Amniotic stem cell (primary cell): ENCODE measurements around the gene BTG2.

Experiments
- DNase-seq: peaks from one replicate; lab custom pipeline; 2025; lab: John Stamatoyannopoulos, UW

The BTG2 gene

DNA sequence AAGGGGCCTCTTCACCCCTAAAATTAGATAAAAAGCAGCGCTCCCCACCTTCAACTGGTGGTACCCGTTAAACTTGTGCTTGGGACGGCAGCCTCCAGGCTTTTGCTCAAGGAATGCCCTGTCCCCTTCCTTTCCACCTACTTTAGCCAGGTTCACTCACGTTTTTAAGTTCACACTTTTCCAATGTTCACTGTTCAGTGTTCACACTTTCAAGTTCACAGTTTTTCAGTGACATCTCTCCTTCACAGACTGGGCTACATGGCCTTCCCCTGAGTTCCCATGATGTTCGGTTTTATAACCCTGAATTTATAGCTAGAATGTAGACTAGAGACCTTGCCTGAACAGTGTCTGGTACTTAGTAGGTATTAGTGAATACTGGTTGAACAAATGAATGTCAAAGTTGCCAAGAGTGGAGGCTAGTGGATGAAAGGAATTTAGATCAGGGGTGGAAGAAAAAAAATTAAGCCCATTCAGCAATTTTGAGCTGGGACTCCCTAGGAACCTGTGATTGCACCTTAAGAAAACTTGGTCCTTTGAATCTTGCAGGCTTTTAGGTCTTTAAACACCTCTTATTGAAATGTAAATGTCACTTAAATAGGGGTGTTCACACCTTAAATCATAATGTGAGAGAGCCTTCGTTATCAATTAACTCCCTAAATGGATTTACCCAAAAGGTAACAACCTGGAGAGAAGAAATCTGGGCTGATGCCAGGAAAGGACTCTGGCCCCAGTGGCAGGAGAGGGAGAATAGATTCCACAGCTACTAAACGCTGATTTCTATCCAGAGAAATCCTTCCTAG lies 12.3 kb downstream of the BTG2 start:
- no peak for DNase-seq

DNA sequence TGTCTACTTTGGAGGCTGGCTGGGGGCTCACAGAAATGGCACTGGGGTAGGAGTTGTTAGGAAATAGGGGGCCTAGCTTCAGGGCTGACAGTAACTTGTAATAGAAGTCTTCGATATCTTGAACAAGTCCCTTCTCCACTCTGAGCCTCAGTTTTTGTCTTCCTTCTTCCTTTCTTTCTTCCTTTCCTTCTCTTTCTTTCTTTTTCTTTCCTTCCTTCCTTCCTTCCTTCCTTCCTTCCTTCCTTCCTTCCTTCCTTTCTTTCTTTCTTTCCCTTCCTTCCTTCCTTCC lies 12.9 kb downstream of the BTG2 start:
- no peak for DNase-seq

- no peak for DNase-seq
These were observed 15.4 kb downstream of the BTG2 start for GRCh38 chr1:203320591-203321272.

DNA sequence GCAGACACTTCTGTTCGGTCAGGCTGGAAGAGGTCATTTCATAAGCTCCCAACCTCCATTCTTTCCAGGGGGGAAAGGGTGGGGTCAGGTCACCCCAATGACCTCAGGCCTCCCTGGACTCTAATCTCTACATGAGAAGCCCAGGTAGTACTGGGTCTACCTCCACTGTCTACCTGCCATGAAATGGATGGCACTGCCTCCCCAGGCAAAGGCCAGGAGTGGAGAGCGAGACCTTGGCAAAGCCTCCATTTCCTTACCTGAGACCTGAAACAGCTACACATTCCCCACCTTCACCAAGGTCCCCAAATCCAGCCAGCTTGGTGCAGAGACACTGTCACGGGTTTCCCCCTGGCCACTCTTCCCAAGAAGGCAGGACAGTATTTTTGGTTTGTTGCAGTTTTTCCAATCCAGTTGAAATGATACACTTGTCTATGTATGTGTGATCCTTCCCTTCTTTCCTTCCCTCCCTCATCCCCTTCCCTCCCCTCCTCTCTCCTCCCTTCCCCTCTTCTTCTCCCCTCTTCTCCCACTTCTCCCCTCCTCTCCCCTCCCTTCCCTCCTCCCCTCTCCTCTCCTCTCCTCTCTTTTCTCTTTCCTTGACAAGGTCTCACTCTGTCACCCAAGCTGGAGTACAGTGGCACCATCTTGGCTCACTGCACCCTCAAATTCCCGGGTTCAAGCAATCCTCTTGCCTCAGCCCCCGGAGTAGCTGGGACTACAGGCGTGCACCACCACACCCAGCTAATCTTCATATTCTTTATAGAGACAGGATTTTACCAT lies 16.1 kb downstream of the BTG2 start:
- no peak for DNase-seq

DNA sequence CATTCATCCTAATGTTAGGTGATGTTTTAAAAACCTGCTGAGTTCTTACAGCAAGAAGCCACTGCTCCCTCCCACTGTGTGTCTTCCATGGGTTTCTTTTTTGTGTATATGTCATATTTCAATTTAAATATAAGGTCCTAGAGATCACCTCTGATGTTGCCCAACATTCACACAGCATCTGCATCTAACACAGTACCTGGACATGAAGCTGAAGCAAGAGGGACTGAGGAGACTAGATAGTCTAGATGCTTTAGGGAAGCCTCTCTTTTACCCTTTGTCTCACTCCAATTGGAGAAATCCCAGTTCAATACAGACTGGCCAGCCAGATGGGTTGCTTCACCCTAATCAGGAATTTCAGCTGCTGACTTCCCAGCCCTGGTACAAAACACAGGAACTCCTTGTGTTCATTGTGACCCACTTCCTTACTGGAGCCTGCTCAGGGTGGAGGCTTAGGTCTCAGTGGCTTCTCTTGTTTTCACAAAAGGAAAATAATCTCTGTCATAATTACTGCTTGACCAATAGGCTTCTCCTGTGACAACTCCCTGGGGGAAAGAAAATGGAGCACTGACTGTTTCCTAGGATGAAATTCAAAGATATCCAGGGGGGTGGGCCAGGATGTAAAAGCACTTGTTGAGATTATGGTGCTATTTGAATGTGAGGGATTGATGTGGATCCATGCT lies 17.3 kb downstream of the BTG2 start:
- DNase-seq, result no peak

- no peak for DNase-seq
These were observed 18.3 kb downstream of the BTG2 start for GRCh38 chr1:203323587-203323986.

DNA sequence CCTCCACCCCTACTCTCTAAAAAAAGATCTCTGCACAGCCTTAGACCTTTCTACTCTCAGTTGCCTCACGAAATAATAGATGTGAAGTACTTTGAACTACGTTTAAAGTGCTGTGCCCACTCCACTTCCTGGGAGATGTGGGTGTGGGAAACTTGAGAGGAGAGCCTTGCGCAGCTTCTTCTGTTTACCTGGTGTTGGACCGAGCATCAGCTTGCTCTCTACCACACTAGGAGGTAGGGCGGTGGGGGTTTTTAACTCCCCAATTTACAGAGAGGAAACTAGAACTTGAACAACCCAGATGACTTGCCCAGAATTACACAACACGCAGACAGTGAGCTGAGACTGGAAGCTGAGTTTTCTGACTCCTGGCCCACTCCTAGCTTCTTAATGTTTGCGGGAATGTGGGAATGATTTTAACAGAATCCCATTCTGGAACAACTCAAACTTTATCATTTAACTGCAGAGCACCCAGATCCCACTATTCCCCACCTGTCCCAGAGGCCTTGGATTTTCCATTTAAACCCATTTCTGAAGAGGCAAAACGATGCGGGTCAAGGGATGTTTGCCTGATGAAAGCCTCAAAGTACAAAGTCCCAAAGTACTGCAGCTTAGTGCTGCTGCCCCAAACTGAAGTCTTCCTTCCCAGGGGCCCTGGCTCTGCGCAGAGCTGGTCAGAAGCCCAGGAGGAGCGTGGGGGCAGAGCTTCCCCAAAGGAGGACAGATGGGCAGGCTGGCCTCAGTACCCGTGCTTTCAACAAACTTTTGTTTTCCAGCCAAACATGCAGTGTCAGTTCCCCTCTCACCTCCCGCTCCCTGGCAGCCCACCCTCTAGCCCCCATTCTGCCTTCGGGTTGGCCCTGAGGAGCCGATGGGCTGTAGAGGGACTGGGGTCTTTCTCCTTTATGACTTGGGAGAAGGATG lies 19.0 kb downstream of the BTG2 start:
- DNase-seq, result no peak

- DNase-seq, result no peak
These were observed 19.7 kb downstream of the BTG2 start for GRCh38 chr1:203325026-203325417.

DNA sequence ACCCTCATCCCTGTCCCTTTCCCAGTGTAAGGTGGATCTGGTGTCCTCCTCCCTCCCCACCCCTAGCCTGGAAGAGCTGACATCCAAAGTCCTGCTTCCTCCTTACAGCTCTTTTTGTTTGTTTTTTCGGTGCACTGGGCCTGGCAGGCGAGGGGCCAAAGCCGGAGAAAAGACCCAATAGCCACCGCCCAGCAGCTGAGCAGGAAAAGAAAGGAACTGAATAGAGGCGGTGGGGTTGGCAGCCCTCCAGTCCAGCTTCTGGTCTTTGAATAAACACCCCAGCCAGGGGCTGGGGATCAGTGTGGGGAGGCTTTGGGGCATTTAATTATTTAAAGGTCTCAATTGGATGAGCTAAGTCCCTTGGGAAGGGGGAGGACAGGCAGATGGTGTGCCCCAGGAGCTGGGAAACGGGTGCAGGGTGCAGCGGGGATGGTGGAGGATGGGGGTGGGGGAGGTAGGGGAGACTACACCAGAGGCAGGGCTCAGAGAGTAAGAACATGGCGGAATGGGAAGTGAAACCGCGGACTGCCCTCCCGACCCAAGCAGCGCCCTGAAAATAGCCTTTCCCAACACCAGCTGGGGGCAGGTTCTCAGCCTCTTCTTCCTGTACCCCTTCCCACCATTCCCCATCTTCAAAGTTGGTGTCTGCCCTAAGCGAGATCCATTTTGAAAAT lies 20.2 kb downstream of the BTG2 start:
- no peak for DNase-seq

GRCh38 chr1:203326830-203327683 lies 21.7 kb downstream of the BTG2 start:
- DNase-seq, result peak; percentile 88

DNA sequence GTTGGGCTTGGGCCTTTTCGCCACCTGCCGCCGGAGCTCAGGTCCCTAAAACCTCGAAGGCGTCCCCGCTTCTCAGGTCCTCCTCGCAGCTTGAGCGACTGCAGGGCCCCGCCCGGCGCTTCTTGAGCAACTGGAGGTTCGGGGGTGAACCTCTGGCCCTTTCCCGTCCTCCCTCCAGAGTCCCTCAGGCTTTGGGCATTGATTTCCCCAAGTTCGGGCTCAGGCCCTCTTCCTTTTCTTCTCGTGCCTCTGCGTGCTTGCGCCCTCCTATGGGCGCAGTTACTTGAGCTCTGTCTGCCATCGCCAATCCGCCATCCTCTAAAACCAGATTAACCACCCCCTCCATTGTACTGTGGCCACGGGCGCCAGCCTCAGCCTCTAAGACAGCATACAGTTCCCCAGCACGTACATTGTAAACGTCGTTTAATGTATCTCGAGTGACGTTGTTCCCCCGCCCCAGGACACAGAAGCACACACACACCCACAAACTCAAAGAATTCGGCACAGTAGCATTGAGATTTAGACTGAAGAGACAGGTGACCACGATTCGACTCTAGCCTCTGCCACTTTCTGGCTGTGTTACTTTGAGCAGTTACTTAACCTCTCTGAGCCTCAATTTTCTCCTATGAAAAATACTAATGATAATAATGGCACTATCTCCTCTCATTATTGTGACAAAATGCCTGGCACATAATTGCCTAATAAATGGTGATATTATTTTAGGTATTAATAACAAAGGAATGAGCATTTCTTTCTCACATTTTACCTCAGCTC lies 22.6 kb downstream of the BTG2 start:
- no peak for DNase-seq

GRCh38 chr1:203328714-203329122 lies 23.4 kb downstream of the BTG2 start:
- no peak for DNase-seq

DNA sequence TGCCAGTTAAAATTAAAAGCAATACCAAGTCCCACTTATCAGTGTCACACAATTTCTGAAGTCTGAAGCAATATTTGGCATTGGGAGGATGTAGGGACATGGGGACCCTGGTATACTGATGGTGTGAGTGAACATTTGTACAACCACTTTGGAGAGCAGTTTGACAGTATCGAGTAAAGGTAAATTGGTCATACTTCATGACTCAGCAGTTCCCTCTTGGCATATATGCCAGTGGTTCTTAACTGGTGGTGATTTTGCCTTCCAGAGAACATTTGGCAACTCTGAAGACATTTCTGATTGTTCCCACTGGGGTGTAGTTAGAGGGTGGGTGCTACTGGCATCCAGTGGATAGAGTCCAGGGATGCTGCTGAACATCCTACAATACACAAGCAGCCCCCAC lies 25.9 kb downstream of the BTG2 start:
- DNase-seq, result no peak

DNA sequence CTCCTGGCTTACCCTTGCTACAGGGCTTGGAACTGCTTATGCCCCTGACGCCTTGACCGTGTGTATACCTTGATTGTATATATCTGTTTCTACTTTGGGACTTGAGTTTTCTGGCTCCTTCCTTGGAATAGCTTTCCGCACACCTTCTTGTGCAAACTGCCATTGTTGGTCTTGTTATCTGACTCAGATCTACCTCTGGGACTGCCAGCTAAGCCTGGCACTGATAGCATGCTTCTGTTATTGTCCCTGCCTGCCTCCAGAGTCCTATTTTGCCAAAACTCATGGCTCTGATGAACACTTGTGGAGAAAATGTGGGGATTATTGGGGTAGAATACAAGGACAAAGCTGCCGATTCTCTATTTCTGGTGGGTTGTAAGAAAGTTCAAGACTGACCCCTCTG lies 30.2 kb downstream of the BTG2 start:
- no peak for DNase-seq

DNA sequence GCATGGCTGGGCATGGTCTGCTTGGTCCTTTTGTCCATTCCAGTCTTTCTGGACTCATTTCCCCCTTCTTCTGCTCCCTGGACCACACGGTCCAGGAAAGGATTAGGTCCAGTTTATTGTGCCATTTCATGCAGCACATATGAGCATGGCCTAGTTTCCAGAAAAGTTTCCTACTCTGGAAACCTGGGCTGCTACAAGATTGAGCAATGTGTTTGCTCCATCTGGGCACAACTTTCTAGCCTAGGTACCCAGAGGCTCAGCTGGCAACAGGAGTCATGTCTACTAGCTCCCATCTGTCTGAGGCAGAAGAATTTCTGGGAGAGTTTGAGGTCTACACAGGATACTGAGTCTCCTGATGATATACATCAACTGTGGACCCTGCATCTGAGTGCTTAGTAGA lies 30.8 kb downstream of the BTG2 start:
- DNase-seq, result no peak

DNA sequence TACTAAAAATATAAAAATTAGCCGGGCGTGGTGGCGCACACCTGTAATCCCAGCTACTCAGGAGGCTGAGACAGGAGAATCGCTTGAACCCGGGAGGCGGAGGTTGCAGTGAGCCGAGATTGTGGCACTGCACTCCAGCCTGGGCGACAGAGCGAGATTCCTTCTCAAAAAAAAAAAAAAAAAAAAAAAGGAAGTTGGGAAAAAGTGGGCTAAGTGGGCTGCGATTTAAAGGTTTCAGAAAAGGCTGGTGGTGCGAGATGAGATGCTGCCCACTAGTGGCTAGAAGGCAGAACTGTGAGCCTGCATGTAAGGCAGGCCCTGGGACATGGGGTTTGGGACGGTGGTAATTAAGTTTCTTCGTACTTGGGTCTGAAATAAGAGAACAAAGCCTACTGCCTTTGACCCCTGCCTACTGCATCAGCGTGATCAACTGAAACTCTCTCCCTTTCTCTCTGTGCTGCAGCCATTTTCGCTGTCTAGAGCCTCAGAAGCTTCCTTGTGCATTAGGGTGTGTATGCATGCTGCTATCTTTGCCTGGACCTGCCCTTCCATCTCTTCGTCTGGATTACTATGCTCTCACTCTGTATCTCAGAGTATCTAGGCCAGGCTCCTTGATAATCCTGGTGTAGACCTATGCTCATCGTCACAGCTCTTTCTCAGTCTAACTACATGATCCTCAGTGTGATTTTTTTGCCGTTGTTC lies 33.2 kb downstream of the BTG2 start:
- DNase-seq, result peak; percentile 24

- peak; percentile 89 for DNase-seq
These were observed 34.9 kb downstream of the BTG2 start for GRCh38 chr1:203340112-203340790.
